Astrocyte (in vitro differentiated cells and primary cell): ENCODE results near the gene AUTS2.

Source experiments
- EZH2 ChIP-seq: IDR thresholded peaks from 2 replicates; pipeline ENCODE4 v1.6.1; 2012; ENCODE audit warnings: mild to moderate bottlenecking, low read length, inconsistent platforms; ENCODE audit not compliant: insufficient read depth
- TF ChIP-seq, protein P1 (sequence below): IDR thresholded peaks from 2 replicates; pipeline ENCODE4 v1.5.1; 2011; ENCODE audit warnings: low read depth, mild to moderate bottlenecking, inconsistent platforms, low read length, moderate library complexity; ENCODE audit not compliant: insufficient read depth

DNA sequence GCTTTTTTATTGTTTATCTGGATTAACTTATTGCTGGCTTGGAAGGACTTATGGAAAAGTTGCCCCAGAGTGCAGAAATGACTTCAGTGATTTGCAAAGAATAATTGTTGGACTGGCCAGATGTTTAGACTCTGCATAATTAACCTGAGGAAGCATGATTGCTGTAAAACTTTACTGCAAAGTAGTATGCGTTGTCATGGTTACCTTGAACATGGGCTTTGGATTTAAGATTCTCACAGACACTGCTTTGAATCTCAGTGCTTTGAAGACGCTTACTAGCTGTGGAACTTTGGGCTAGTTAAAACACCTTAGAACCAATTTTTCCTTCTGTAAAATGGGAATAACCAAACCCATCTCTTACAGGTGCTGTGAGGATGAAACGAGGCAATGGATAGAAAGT, 1108.4 kb downstream of the AUTS2 start:
- TF ChIP-seq EZH2, result no peak
- TF ChIP-seq, protein P1, sequence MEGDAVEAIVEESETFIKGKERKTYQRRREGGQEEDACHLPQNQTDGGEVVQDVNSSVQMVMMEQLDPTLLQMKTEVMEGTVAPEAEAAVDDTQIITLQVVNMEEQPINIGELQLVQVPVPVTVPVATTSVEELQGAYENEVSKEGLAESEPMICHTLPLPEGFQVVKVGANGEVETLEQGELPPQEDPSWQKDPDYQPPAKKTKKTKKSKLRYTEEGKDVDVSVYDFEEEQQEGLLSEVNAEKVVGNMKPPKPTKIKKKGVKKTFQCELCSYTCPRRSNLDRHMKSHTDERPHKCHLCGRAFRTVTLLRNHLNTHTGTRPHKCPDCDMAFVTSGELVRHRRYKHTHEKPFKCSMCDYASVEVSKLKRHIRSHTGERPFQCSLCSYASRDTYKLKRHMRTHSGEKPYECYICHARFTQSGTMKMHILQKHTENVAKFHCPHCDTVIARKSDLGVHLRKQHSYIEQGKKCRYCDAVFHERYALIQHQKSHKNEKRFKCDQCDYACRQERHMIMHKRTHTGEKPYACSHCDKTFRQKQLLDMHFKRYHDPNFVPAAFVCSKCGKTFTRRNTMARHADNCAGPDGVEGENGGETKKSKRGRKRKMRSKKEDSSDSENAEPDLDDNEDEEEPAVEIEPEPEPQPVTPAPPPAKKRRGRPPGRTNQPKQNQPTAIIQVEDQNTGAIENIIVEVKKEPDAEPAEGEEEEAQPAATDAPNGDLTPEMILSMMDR, result no peak
